ENCODE measurements around the gene CHRNA1. TPM values are rescaled to one million over a fixed set of nuclear protein-coding genes. Genes with fewer than 3 reads are reported as not detected.

CHRNA1 gene
- total RNA-seq, 2 donors from 2014 or later, result 1.1 to 2.7 TPM

GRCh38 chr2:174787487-174788205 lies 23.4 kb upstream of the CHRNA1 start:
- H3K4me1 ChIP-seq, result no peaks in the 10 kb centered on the region
- DNase-seq, result no peak
- intact Hi-C loops (cut with DNase I), result no loop called here
- TF ChIP-seq CTCF (IDR thresholded peaks at IDR 0.05), result no peak
- no peak overlapping the region for H3K9ac ChIP-seq (ENCODE audit: low read depth in 2 of 2, low read length in 2 of 2)
- H3K36me3 ChIP-seq, result no peaks in the 10 kb centered on the region
- H3K27me3 ChIP-seq, result no peaks in the 10 kb centered on the region
- no peaks in the 10 kb centered on the region for H3K9me3 ChIP-seq
- H3K4me3 ChIP-seq, result no peak overlapping the region
- no peak overlapping the region for H3K27ac ChIP-seq

DNA sequence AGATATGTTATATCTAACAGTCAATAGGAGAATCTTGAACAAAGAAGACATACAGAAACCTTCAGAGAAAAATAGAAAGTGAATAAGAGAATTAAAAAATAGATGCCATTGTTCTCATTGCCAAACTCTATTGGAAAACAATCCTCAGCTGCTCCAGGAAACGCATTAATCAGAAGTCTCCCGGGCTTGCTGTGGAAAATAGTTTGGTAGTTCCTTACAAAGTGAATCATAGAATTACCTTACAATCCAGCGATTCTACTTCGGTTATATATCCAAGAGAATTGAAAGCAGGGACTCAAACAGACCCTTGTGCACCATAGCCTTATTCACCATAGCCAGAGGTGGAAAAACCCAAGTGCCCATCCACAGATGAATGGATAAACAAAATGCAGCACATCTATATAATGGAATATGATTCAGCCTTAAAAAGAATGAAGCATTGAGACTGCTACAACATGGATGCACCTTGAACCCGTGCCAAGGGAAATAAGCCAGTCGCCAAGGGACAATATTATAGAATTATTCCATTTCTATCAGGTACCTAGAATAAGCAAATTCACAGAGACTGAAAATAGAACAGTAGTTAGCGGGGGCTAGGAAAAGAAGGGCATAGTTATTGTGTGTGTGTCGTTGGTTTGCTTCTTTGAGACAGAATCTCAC lies 21.9 kb upstream of the CHRNA1 start:
- no peaks in the 10 kb centered on the region for H3K9me3 ChIP-seq
- no peak for DNase-seq
- H3K4me3 ChIP-seq, result no peak overlapping the region
- H3K27ac ChIP-seq, result no peak overlapping the region
- H3K4me1 ChIP-seq, result no peaks in the 10 kb centered on the region
- H3K27me3 ChIP-seq, result no peaks in the 10 kb centered on the region
- intact Hi-C loops (cut with DNase I), result no loop called here
- no peak overlapping the region for H3K9ac ChIP-seq (ENCODE audit: low read depth in 2 of 2, low read length in 2 of 2)
- no peak for TF ChIP-seq CTCF (IDR thresholded peaks at IDR 0.05)
- no peaks in the 10 kb centered on the region for H3K36me3 ChIP-seq

DNA sequence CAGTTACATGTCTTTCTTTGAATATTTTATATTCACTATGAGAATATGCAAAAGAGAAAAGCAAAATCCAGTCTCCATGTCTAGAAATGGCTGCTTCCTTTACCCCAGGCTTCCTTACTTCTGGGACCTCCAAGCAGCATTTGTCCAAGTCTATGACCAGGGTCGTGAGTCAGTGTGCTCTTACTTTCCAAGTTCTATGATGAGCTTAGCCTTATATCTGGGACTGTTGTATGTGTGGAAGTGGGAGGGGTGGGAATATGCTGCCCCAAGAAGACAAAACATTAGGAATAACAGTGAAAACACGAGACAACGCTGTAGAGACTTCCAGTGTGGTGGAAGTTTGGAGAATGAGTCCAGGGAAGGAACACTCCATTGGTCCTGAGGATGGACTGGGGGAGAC lies 21.2 kb upstream of the CHRNA1 start:
- intact Hi-C loops (cut with DNase I), result no loop called here
- Histone ChIP-seq H3K27me3 (no peaks in the 10 kb centered on the region), H3K36me3 (no peaks in the 10 kb centered on the region), H3K4me3 (no peak overlapping the region), H3K9ac (ENCODE audit: low read depth in 2 of 2, low read length in 2 of 2) (no peak overlapping the region), H3K4me1 (no peaks in the 10 kb centered on the region), H3K9me3 (no peaks in the 10 kb centered on the region), H3K27ac (no peak overlapping the region)
- DNase-seq, result no peak
- no peak for TF ChIP-seq CTCF (IDR thresholded peaks at IDR 0.05)

- intact Hi-C loops (cut with DNase I), result no loop called here
- no peak overlapping the region for H3K4me3 ChIP-seq
Observed at GRCh38 chr2:174784909-174785308, 20.6 kb upstream of the CHRNA1 start.

GRCh38 chr2:174784316-174784715 lies 20.0 kb upstream of the CHRNA1 start:
- no peak overlapping the region for H3K9ac ChIP-seq (ENCODE audit: low read depth in 2 of 2, low read length in 2 of 2)
- H3K4me3 ChIP-seq, result no peak overlapping the region
- H3K4me1 ChIP-seq, result no peaks in the 10 kb centered on the region
- no peak for DNase-seq
- no peaks in the 10 kb centered on the region for H3K27me3 ChIP-seq
- no peak overlapping the region for H3K27ac ChIP-seq
- H3K36me3 ChIP-seq, result no peaks in the 10 kb centered on the region
- no peaks in the 10 kb centered on the region for H3K9me3 ChIP-seq
- no peak for TF ChIP-seq CTCF (IDR thresholded peaks at IDR 0.05)
- intact Hi-C loops (cut with DNase I), result no loop called here

More at GRCh38 chr2:174784909-174785308, 20.6 kb upstream of the CHRNA1 start:
- DNase-seq, result no peak
- Histone ChIP-seq H3K36me3 (no peaks in the 10 kb centered on the region), H3K27ac (no peak overlapping the region), H3K4me1 (no peaks in the 10 kb centered on the region), H3K9me3 (no peaks in the 10 kb centered on the region), H3K9ac (ENCODE audit: low read depth in 2 of 2, low read length in 2 of 2) (no peak overlapping the region), H3K27me3 (no peaks in the 10 kb centered on the region)
- no peak for TF ChIP-seq CTCF (IDR thresholded peaks at IDR 0.05)
